Esophagus squamous epithelium (tissue), 4 donors: ENCODE measurements around the gene C1QTNF6.

Experiments
- CTCF ChIP-seq, 6 experiments: fragments of 450-650 bp in 4 of 6; fragments of 200-600 bp in 2 of 6; sonication (generic) in 2 of 6; IDR thresholded peaks; one replicate each; pipeline ENCODE4 v1.5.1; 2016 to 2019; ENCODE audit warnings: antibody characterized with exemption in 6 of 6, mild to moderate bottlenecking in 4 of 6, moderate library complexity in 4 of 6
- POLR2A ChIP-seq, 4 donors: fragments of 450-650 bp; IDR thresholded peaks; one replicate each; pipeline ENCODE4 v1.6.1; 2017; ENCODE audit warnings: antibody characterized with exemption in 4 of 4, mild to moderate bottlenecking in 4 of 4, moderate library complexity in 3 of 4

DNA sequence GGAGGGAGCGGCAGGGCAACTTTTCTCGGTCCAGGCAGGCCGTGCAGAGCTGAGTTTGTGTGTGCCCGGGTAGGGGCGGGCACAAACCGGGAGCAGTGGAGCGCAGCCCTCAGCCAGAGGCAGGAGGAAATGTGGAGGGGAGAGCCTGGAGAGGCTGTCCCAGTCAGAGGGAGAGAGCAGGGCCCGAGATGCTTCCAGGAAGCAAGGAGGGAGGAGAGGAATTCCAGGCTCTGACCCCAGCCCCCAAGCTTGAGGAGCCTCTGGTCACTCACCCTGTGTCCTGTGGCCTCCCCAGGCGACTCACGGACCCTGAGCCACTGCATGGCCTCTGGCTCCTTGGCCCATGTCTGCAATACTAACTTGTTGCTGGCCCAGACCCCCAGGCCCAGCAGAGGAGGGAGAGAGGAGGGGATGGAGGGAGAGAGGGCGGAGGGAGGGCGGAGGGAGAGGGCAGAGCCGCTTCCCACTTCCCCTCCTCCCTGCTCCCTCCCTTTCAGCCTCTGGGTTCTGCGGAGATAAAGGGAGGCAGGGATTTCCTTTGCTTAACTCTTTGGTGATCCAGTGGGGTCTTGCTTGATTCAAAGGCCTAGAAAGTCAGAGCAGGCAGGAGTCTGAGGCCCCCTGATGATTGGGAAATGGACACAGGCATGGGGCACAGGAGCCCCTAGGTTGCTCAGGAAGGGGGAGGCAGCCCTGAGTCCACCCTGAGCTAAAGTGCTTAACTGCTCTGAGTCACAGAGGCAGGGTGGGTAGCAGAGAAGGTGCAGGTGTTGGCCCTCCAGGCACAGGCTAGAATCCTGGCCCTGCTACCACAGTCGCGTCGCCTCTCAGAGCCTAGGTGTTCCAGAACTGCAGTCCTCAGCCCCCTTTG is at the start of gene C1QTNF6:
- no peak for TF ChIP-seq CTCF (IDR thresholded peaks at IDR 0.05)
- no peak for TF ChIP-seq POLR2A (IDR thresholded peaks at IDR 0.05)
